ENCODE results near the gene KRTAP10-1. TPM values are rescaled to one million over a fixed set of nuclear protein-coding genes. Genes with fewer than 3 reads are reported as not detected.
"Not testable (repeated sequence)": the region's sequence is repeated elsewhere in the genome, so short reads cannot be mapped to it uniquely, and the experiment has no call there.

Gene KRTAP10-1
- total RNA-seq, 1 donor from 2014 or later: not detected

DNA sequence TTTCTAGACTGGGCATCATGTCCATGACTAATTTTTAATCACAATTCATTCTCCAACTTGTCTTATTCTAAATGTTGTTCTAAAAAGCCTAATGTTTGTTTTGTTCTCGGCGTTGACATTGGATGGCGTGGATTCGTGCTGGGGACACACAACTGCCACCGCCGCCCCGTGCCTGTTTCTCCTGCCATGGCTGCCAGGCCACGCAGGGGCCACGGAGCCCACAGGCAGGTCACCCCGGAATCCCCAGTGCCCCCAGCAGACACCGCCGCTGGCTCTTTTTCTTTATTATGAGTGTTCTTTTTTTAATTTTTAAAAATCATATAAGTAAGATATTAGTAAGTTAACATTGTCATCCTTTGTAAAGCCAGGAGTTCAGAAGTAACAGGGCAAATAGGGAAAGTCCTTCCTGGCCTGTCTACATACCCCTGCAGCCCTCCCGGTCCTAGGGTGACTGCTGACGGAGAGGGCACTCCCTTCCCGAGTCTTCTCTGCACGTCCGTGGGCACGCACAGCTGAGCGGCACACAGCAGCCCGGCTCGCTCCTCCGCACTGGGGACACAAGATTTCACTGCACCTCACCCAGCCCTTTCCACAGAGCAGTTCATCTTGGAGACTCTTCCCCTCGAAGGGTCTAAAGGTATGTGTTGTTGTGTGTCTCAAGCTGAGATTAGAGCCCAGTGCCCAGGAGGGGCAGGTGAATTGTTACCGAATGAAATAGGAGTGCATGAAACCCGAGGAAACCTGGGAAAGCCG lies 32.1 kb downstream of the KRTAP10-1 start:
- Mint-ChIP-seq H3K27ac (ENCODE audit: unreplicated experiment) (no peak overlapping the region), H3K27me3 (ENCODE audit: unreplicated experiment) (peaks cover 12% of the 10 kb centered on the region), H3K4me3 (ENCODE audit: unreplicated experiment) (no peak overlapping the region), H3K4me1 (ENCODE audit: unreplicated experiment) (peaks cover 3% of the 10 kb centered on the region), H3K36me3 (ENCODE audit: unreplicated experiment) (no peaks in the 10 kb centered on the region), H3K9me3 (ENCODE audit: unreplicated experiment) (no peaks in the 10 kb centered on the region)
- TF ChIP-seq, protein P1, sequence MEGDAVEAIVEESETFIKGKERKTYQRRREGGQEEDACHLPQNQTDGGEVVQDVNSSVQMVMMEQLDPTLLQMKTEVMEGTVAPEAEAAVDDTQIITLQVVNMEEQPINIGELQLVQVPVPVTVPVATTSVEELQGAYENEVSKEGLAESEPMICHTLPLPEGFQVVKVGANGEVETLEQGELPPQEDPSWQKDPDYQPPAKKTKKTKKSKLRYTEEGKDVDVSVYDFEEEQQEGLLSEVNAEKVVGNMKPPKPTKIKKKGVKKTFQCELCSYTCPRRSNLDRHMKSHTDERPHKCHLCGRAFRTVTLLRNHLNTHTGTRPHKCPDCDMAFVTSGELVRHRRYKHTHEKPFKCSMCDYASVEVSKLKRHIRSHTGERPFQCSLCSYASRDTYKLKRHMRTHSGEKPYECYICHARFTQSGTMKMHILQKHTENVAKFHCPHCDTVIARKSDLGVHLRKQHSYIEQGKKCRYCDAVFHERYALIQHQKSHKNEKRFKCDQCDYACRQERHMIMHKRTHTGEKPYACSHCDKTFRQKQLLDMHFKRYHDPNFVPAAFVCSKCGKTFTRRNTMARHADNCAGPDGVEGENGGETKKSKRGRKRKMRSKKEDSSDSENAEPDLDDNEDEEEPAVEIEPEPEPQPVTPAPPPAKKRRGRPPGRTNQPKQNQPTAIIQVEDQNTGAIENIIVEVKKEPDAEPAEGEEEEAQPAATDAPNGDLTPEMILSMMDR (IDR thresholded peaks at IDR 0.05): no peak
- DNase-seq (ENCODE audit: extremely low spot score, unreplicated experiment): no peak

DNA sequence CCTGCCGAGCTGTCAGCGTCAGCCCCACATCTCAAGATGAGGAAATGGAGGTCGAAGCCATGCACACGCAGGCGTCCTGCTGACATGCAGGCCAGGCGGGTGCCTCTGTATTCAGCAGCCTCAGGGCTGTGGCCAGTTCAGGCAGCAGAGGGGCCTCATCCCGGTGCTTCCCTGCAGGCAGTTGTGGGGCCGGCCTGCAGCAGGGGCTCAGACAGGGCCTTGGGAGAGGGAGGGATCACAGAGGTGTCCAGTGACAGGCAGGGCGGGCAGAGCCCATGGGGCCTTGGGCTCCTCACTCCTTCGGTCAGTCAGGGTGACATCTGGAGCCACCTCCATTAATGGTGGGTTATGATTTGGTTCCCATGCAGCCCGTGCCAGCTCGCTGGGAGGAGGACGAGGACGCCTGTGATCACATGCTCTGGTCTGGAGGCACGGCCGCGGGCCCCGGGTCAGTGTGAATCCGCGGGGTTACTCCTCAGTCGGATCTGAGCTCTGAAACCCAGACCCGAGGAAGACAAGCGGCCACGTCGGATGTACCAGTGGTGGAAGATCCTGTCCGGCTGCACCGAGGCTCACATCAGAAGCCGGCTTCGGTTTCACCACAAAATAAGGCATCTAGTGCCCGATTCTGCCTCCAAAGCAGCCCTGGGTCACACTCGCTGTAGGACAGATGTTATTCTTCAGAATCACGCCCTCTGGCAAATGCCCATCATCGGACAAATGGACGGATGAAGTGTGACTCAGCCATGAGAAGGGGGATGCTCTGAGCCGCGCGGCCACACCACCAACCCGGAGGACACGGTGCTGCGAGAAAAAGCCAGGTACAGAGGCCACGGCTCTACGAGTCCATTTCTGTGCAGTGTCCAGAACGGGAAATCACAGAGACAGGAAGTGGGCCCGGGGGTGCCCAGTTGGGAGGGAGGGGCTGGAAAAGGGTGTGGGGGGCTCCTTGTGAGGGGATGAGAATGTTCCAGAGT lies 33.4 kb downstream of the KRTAP10-1 start:
- H3K36me3 Mint-ChIP-seq (ENCODE audit: unreplicated experiment): no peaks in the 10 kb centered on the region
- peaks cover 8% of the 10 kb centered on the region for H3K27me3 Mint-ChIP-seq (ENCODE audit: unreplicated experiment)

DNA sequence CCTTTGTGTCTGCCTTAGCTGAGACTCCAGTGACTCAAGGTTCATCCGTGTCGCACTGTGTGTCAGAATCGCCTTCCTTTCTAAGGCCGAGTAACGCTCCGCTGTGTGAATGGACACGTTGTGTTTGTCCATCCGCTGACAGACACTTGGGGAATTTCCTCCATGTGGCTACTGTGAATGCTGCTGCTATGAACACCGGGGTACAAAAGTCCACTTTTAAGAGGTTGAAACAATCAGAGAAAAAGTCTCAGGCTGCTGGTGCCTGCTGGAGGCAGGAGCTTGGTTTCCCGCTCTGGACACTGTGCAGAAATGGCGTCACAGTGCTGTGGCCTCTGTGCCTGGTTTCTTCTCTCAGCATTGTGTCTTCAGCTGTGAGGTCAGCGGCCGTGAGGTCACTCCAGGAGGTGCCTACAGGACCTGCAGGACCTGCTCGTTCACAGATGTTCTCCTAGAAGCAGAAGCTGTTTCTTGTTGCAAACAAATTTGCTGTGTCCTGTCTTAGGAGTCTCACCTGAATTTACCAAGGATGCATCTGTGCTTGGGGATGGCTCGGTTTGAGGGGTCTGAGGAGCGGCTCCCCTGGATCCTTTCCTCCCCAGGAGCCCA lies 34.2 kb downstream of the KRTAP10-1 start:
- Mint-ChIP-seq H3K27ac (ENCODE audit: unreplicated experiment) (no peak overlapping the region), H3K36me3 (ENCODE audit: unreplicated experiment) (no peaks in the 10 kb centered on the region), H3K4me3 (ENCODE audit: unreplicated experiment) (no peak overlapping the region), H3K27me3 (ENCODE audit: unreplicated experiment) (peaks cover 8% of the 10 kb centered on the region), H3K9me3 (ENCODE audit: unreplicated experiment) (no peaks in the 10 kb centered on the region), H3K4me1 (ENCODE audit: unreplicated experiment) (peaks cover 3% of the 10 kb centered on the region)
- DNase-seq (ENCODE audit: extremely low spot score, unreplicated experiment): no peak
- TF ChIP-seq, protein P1 (IDR thresholded peaks at IDR 0.05): no peak

More for the DNA sequence above, 33.4 kb downstream of the KRTAP10-1 start:
- no peaks in the 10 kb centered on the region for H3K9me3 Mint-ChIP-seq (ENCODE audit: unreplicated experiment)
- no peak overlapping the region for H3K27ac Mint-ChIP-seq (ENCODE audit: unreplicated experiment)
- DNase-seq (ENCODE audit: extremely low spot score, unreplicated experiment): no peak
- peaks cover 3% of the 10 kb centered on the region for H3K4me1 Mint-ChIP-seq (ENCODE audit: unreplicated experiment)
- TF ChIP-seq, protein P1 (IDR thresholded peaks at IDR 0.05): no peak
- no peak overlapping the region for H3K4me3 Mint-ChIP-seq (ENCODE audit: unreplicated experiment)

DNA sequence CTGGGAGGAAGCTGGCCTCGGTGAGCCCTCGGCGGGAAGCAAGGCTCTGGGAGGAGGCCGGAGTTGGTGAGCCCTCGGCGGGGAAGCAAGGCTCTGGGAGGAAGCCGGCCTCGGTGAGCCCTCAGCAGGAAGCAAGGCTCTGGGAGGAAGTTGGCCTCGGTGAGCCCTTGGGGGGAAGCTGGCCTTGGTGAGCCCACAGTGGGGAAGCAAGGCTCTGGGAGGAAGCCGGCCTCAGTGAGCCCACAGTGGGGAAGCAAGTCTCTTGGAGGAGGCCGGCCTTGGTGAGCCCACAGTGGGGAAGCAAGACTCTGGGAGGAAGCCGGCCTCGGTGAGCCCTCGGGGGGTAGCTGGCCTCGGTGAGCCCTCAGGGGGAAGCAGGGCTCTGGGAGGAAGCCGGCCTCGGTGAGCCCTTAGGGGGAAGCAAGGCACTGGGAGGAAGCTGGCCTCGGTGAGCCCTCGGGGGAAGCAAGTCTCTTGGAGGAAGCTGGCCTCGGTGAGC lies 36.0 kb downstream of the KRTAP10-1 start:
- H3K9me3 Mint-ChIP-seq (ENCODE audit: unreplicated experiment): no peaks in the 10 kb centered on the region
- H3K4me3 Mint-ChIP-seq (ENCODE audit: unreplicated experiment): no peak overlapping the region
- H3K27ac Mint-ChIP-seq (ENCODE audit: unreplicated experiment): no peak overlapping the region
- TF ChIP-seq, protein P1 (IDR thresholded peaks at IDR 0.05): no peak
- H3K27me3 Mint-ChIP-seq (ENCODE audit: unreplicated experiment): peaks cover 8% of the 10 kb centered on the region
- H3K36me3 Mint-ChIP-seq (ENCODE audit: unreplicated experiment): no peaks in the 10 kb centered on the region
- H3K4me1 Mint-ChIP-seq (ENCODE audit: unreplicated experiment): peaks cover 3% of the 10 kb centered on the region
- no peak for DNase-seq (ENCODE audit: extremely low spot score, unreplicated experiment)

DNA sequence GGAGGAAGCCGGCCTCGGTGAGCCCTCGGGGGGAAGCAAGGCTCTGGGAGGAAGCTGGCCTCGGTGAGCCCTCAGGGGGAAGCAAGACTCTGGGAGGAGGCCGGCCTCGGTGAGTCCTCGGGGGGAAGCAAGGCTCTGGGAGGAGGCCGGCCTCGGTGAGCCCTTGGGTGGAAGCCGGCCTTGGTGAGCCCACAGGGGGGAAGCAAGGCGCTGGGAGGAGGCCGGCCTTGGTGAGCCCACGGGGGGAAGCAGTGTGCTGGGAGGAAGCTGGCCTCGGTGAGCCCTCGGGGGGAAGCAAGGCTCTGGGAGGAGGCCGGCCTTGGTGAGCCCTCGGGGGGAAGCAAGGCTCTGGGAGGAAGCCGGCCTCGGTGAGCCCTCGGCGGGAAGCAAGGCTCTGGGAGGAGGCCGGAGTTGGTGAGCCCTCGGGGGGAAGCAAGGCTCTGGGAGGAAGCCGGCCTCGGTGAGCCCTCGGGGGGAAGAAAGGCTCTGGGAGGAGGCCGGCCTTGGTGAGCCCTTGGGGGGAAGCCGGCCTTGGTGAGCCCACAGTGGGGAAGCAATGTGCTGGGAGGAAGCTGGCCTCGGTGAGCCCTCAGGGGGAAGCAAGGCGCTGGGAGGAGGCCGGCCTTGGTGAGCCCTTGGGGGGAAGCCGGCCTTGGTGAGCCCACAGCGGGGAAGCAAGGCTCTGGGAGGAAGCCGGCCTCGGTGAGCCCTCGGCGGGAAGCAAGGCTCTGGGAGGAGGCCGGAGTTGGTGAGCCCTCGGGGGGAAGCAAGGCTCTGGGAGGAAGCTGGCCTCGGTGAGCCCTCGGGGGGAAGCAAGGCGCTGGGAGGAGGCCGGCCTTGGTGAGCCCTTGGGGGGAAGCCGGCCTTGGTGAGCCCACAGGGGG lies 36.7 kb downstream of the KRTAP10-1 start:
- not testable (repeated sequence) for H3K27me3 Mint-ChIP-seq (ENCODE audit: unreplicated experiment); DNase-seq (ENCODE audit: extremely low spot score, unreplicated experiment); H3K9me3 Mint-ChIP-seq (ENCODE audit: unreplicated experiment); H3K36me3 Mint-ChIP-seq (ENCODE audit: unreplicated experiment); H3K27ac Mint-ChIP-seq (ENCODE audit: unreplicated experiment); H3K4me1 Mint-ChIP-seq (ENCODE audit: unreplicated experiment); H3K4me3 Mint-ChIP-seq (ENCODE audit: unreplicated experiment)
